ENCODE measurements around the gene NPL. TPM values are rescaled to one million over a fixed set of nuclear protein-coding genes. Genes with fewer than 3 reads are reported as not detected.

The NPL gene
- total RNA-seq, 2 donors from 2014 or later = 5.8 to 8.7 TPM

DNA sequence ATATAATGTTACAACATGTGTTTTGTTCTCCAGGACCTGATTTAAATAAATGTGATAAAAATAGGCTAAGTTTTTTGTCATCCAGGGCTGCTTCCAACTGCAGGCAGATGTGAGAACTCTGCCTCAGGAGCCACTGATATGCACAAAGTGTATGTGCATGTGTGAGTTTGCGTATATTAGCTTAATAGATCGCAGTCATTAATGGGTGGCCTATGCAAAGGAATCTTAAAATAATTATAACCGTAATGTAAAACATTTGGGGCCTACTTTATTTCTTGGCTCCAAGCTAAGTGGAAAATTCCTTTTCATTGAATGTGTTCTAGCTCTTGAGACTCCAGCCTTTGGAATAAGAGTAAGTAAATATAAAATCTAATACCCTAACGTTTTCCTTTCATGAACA is 66.3 kb downstream of the NPL start:
- WGBS, 2 experiments (ENCODE audit: insufficient coverage in 1 of 2, insufficient read length in 1 of 2) = 84 to 98% methylated on average over 3 of the region's 4 CpGs
- Mint-ChIP-seq H3K27me3 (ENCODE audit: insufficient read depth) (no peaks in the 10 kb centered on the region), H3K4me3 (no peak overlapping the region), H3K9me3 (no peaks in the 10 kb centered on the region), H3K27ac (peak overlapping the region; percentile 82), H3K4me1 (peaks cover 3% of the 10 kb centered on the region), H3K36me3 (ENCODE audit: low read depth) (peaks cover 94% of the 10 kb centered on the region)
- Histone ChIP-seq H3K4me1 (ENCODE audit: control insufficient read depth, insufficient read depth, low read length) (peaks cover 18% of the 10 kb centered on the region), H3K27me3 (ENCODE audit: control insufficient read depth, insufficient read depth, low read length, poor library complexity, severe bottlenecking) (no peaks in the 10 kb centered on the region), H3K36me3 (ENCODE audit: control insufficient read depth, insufficient read depth, low read length) (peaks cover 100% of the 10 kb centered on the region), H3K27ac (ENCODE audit: low read depth, low read length) (no peak overlapping the region), H3K9ac (ENCODE audit: extremely low read depth, low read length, poor library complexity, severe bottlenecking) (no peak overlapping the region), H3K9me3 (ENCODE audit: control insufficient read depth, low read length) (no peaks in the 10 kb centered on the region), H3K4me3 (ENCODE audit: low read length) (no peak overlapping the region)
- TF ChIP-seq, protein P1, sequence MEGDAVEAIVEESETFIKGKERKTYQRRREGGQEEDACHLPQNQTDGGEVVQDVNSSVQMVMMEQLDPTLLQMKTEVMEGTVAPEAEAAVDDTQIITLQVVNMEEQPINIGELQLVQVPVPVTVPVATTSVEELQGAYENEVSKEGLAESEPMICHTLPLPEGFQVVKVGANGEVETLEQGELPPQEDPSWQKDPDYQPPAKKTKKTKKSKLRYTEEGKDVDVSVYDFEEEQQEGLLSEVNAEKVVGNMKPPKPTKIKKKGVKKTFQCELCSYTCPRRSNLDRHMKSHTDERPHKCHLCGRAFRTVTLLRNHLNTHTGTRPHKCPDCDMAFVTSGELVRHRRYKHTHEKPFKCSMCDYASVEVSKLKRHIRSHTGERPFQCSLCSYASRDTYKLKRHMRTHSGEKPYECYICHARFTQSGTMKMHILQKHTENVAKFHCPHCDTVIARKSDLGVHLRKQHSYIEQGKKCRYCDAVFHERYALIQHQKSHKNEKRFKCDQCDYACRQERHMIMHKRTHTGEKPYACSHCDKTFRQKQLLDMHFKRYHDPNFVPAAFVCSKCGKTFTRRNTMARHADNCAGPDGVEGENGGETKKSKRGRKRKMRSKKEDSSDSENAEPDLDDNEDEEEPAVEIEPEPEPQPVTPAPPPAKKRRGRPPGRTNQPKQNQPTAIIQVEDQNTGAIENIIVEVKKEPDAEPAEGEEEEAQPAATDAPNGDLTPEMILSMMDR (conservative IDR thresholded peaks at IDR 0.05) = no peak
- no peak for DNase-seq

DNA sequence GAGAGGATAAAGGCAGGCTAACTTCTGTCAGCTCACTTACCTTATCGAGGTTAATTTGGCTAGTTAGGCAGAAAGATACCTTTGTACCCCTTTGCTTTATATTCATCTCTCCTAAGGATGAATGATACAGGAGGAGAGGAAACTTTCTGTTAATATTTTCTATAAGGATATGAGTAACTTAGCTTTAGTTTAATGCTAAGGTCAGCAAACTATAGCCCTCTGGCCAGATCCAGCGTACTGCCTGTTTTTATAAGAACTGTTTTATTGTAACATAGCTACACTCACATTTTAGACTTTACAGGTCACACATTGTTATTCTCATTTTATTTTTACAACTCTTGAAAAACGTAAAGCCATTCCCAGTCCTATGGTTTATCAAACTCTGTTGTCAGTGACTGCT is 67.6 kb downstream of the NPL start:
- WGBS, 2 experiments (ENCODE audit: insufficient coverage in 1 of 2, insufficient read length in 1 of 2) = 94% methylated on average over 3 of the region's 3 CpGs; no CpG with 5 or more reads in 1 of the 2 experiments
- peaks cover 18% of the 10 kb centered on the region for H3K4me1 ChIP-seq (ENCODE audit: control insufficient read depth, insufficient read depth, low read length)
- TF ChIP-seq, protein P1 (conservative IDR thresholded peaks at IDR 0.05) = no peak
- no peak overlapping the region for H3K4me3 Mint-ChIP-seq
- H3K36me3 Mint-ChIP-seq (ENCODE audit: low read depth) = peaks cover 95% of the 10 kb centered on the region
- no peaks in the 10 kb centered on the region for H3K9me3 ChIP-seq (ENCODE audit: control insufficient read depth, low read length)
- no peak overlapping the region for H3K4me3 ChIP-seq (ENCODE audit: low read length)
- no peak overlapping the region for H3K27ac Mint-ChIP-seq
- H3K36me3 ChIP-seq (ENCODE audit: control insufficient read depth, insufficient read depth, low read length) = peaks cover 99% of the 10 kb centered on the region
- peaks cover 3% of the 10 kb centered on the region for H3K4me1 Mint-ChIP-seq
- H3K9ac ChIP-seq (ENCODE audit: extremely low read depth, low read length, poor library complexity, severe bottlenecking) = no peak overlapping the region
- DNase-seq = no peak
- no peak overlapping the region for H3K27ac ChIP-seq (ENCODE audit: low read depth, low read length)
- H3K27me3 ChIP-seq (ENCODE audit: control insufficient read depth, insufficient read depth, low read length, poor library complexity, severe bottlenecking) = no peaks in the 10 kb centered on the region
- no peaks in the 10 kb centered on the region for H3K27me3 Mint-ChIP-seq (ENCODE audit: insufficient read depth)
- H3K9me3 Mint-ChIP-seq = no peaks in the 10 kb centered on the region

DNA sequence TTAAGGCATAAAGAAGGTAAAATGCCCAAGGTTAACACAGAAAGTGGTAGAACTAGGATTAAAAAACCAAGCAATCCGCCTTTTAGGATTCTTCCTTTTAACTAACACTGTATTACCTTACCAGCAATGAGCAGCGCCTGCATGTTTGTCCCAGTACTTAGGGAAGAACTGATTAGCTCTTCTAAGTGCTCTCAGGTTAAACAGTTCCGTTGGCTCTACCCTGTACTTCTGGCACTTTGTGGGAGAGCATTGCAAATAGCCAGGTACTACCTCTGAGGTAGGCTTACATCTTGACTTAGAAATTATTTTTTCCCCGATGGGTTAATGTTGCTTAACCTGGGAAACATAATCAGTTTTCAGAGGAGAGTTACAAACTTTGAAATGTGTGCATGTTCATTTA is 71.1 kb downstream of the NPL start:
- Mint-ChIP-seq H3K27me3 (ENCODE audit: insufficient read depth) (no peaks in the 10 kb centered on the region), H3K27ac (peak overlapping the region; percentile 50), H3K4me3 (no peak overlapping the region), H3K9me3 (no peaks in the 10 kb centered on the region), H3K36me3 (ENCODE audit: low read depth) (peaks cover 90% of the 10 kb centered on the region), H3K4me1 (no peaks in the 10 kb centered on the region)
- Histone ChIP-seq H3K9me3 (ENCODE audit: control insufficient read depth, low read length) (no peaks in the 10 kb centered on the region), H3K27ac (ENCODE audit: low read depth, low read length) (no peak overlapping the region), H3K4me1 (ENCODE audit: control insufficient read depth, insufficient read depth, low read length) (no peaks in the 10 kb centered on the region), H3K27me3 (ENCODE audit: control insufficient read depth, insufficient read depth, low read length, poor library complexity, severe bottlenecking) (no peaks in the 10 kb centered on the region), H3K36me3 (ENCODE audit: control insufficient read depth, insufficient read depth, low read length) (peaks cover 99% of the 10 kb centered on the region), H3K9ac (ENCODE audit: extremely low read depth, low read length, poor library complexity, severe bottlenecking) (no peak overlapping the region), H3K4me3 (ENCODE audit: low read length) (no peak overlapping the region)
- DNase-seq = no peak
- 94 to 100% methylated on average over 3 to 4 of the region's 4 CpGs for WGBS, 2 experiments (ENCODE audit: insufficient coverage in 1 of 2, insufficient read length in 1 of 2)
- TF ChIP-seq, protein P1 (conservative IDR thresholded peaks at IDR 0.05) = no peak
